Posterior vena cava (tissue), 2 donors: Measurements from ENCODE around the gene LEMD3. TPM values are rescaled to one million over a fixed set of nuclear protein-coding genes. Genes with fewer than 3 reads are reported as not detected.
A peak's percentile ranks its signal among the peaks of the same experiment; 100 is the strongest.
"Not testable (repeated sequence)": the region's sequence is repeated elsewhere in the genome, so short reads cannot be mapped to it uniquely, and the experiment has no call there.

ENCODE experiments used
- DNase-seq: peaks from one replicate; pipeline ENCODE4 v3.0.0-alpha.2; 2020; ENCODE audit warnings: low spot score
- intact Hi-C, 2 donors: fragments of 100-400 bp; cut with DNase I; formaldehyde crosslinking; loops; one replicate each; pipeline versions ENCODE4 v1.14.1 to v1.14.2; 2022 to 2023
- total RNA-seq, 2 donors: library from RNA; stranded (reverse); fragmentation: NEBNext Ultra II Directional; extraction: Animal tissue kit (Norgen Biotek cat#: 25700); gene quantifications; one replicate each; pipeline ENCODE4 v1.2.1, GENCODE V29; 2021
- donor health status: DM: yes; HTN: yes; CAD: no.
- donor health status: DM: yes; HTN: yes; CAD: no.

Gene LEMD3
- total RNA-seq, 2 donors from 2014 or later = 23.9 to 27.2 TPM

DNA sequence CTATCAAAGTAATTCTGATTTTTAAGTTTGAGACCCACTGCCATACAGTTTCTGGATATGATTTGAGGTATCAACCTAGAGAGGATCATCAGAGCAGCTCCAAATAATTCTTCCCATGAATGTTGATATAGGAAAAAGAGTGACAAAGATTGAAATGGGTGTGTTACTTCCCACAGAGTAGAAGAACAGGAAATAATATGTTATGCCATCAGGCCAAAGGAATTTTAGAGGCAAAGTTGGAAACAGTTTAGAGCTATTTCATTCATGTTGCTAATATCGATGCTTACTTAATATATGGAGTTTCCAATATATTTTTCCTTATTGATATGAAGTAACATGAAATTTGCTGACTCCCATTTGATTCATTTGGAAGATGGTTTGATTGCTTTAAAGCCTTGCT, 100.2 kb downstream of the LEMD3 start:
- DNase-seq = no peak
- intact Hi-C loops = no loop called here

GRCh38 chr12:65274602-65275272, 105.4 kb downstream of the LEMD3 start:
- intact Hi-C loops = no loop called here

DNA sequence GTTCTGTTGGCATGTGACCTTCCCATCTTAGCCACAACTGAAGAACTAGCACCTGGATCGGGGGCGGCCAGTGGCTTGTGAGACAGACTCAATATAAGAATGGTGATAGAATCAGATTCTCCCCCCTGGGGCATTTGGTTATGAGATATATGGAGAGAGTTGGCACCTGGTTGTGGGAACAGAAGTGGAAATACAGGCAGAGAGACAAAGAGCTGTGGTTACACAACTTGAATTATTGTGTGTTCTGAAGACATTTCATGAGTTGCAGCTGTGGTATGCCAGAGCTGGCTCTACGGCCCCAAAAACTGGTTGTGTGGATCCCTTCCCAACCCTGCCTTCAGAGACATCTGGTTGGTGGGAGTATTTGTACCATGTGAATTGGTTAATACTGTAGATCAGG, 106.2 kb downstream of the LEMD3 start:
- intact Hi-C loops = no loop called here
- no peak for DNase-seq

More at GRCh38 chr12:65274602-65275272, 105.4 kb downstream of the LEMD3 start:
- no peak for DNase-seq

DNA sequence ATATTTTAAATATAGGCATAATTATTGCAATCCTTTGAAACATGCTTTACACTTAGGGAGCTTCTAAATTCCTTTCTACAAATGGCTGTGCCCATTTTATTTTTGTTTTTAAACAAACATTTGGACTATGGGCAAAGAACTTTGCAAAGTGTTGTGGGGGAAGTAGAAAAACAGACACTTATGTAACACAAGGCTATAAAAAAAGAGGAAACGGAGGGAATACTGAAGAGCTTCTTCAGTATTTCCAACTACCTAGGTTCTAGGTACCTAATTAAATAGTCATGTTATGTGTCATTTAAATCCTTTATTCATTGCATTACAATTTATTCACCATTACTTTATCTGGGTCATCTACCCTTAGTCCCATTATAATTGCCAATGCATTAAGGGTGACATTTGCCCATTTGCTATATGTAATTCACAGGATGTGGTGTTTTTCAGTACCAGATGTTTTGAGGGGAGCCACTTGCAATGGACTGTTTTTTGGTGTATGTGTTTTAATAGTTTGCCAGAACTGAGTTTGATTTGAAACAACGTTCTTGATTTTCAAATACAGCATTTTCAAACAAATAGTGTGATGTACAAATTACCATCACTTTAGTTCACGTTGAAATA, 107.6 kb downstream of the LEMD3 start:
- no peak for DNase-seq
- intact Hi-C loops = no loop called here

GRCh38 chr12:65277994-65278575, 108.7 kb downstream of the LEMD3 start:
- intact Hi-C loops = no loop called here

GRCh38 chr12:65278576-65279368, 109.4 kb downstream of the LEMD3 start, which contains the start of gene MSRB3:
TSS of gene MSRB3 (plus strand) at chr12:65278683. CDS start at chr12:65308580, 29,897 bp downstream.
- peak; percentile 93 for DNase-seq
- intact Hi-C loops = no loop called here

More at GRCh38 chr12:65277994-65278575, 108.7 kb downstream of the LEMD3 start:
- no peak for DNase-seq

DNA sequence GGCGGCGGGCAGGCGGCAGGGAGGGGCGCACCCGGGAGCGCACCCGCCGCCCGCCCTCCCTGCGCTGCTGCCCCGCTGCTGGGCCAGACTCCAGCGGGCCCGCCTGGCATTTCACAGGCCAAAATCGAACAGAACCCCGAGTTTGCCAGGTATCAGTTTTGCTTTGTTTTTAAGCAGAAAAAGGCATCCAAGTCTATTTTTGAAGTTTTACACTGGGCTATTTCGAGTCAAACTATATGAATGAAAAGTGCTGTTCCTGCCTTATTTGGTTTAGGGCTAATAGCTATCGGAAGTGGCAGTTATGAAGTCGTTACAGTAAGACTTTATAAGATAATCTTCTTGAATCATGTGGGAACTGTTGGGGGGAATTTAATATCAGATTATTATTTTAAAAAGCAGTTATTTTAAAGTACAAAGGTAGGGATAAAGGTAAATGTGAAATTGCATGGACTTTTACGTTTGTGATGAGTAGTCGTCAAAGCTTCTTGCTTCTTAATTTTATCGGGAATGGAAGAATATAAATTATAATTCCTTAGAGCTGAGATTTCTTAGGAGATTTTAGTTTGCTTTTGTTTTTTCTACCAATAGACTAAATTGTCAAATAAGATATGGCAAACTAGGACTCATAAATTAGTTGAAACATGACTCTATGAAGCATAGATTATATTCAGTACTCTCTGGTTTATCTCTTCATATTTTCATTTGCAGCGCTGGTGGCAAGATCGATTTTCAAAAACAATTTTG, 110.2 kb downstream of the LEMD3 start:
- no peak for DNase-seq
- intact Hi-C loops = no loop called here

- DNase-seq = no peak
- intact Hi-C loops = no loop called here
Measured at GRCh38 chr12:65280306-65280705, 110.9 kb downstream of the LEMD3 start.

DNA sequence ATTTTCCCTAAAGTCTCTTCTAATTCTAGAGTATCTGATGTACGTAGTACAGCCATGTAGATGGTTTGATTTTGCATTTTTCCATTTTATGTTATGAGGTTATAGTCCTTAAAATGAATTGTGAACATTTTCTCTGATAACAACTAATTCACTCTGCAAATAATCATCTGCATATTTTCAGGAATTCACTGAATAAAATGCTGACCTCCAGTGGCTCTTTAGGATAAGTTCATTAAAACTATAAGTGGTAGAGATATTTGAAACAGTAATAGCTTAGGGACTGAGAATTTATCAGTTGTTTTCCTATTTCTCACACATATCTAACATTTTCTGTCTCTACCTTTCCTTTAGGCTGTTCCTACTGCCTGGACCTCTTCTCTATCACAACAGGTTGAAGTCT, 113.5 kb downstream of the LEMD3 start:
- intact Hi-C loops = no loop called here
- no peak for DNase-seq

GRCh38 chr12:65285532-65285931, 116.1 kb downstream of the LEMD3 start:
- intact Hi-C loops, DNase-seq: not testable (repeated sequence)

DNA sequence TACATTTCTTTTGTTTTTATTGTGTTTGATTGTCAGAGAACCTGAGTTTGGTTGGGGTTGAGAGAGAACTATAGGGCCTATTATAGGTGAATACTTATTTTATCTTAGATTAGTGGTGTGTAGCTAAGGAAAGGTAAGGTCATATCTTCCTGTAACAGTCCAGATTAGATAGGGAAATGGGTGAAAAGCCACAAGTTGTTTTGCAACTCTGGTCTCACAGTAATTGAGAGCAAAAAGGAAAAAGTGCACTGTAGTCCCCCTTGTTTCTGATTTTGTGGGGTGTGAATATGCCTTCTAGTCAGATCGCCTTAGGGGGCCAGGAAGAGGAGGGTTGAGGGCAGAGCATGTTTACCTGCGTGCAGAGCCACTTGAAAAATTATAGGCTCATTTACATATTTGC, 118.0 kb downstream of the LEMD3 start:
- DNase-seq = no peak
- intact Hi-C loops = no loop called here

DNA sequence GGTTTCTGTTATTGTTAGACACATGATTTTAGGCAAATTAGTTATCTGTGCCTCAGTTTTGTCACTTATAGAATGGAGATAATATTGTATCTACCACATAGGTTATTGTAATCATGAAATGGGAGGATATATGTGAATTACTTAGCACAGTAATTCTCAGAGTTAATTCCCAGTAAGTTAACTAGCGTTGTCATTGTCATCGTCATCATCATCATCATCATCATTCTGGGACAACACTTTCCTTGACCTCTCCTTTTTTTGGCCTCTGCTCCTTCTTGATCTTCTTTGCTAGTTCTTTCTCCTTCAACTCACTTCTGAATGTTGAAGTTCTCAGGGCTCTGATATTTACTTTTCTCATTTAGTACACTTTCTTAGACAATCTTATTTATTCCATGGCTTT, 122.9 kb downstream of the LEMD3 start:
- intact Hi-C loops = no loop called here
- no peak for DNase-seq

DNA sequence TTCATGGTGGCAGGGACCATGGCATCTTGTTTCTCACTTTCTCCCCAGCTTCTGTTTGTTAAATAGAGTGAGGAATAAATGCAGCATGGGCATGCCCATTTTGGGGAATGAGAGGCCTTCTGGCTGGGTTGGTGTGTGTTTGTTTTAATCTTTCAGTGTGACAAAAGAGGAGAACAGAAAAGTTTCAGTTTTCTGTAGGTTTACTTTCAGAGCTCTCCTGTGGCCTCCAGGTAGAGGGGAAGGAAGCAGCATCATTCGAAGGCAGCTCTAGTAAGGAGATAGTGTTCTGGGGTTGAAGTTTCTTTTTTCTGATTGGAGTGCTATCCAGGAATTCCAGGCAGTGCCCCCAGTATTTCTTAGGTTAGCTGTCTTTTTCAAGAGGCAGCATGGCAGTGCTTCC, 124.4 kb downstream of the LEMD3 start:
- intact Hi-C loops = no loop called here
- DNase-seq = no peak

DNA sequence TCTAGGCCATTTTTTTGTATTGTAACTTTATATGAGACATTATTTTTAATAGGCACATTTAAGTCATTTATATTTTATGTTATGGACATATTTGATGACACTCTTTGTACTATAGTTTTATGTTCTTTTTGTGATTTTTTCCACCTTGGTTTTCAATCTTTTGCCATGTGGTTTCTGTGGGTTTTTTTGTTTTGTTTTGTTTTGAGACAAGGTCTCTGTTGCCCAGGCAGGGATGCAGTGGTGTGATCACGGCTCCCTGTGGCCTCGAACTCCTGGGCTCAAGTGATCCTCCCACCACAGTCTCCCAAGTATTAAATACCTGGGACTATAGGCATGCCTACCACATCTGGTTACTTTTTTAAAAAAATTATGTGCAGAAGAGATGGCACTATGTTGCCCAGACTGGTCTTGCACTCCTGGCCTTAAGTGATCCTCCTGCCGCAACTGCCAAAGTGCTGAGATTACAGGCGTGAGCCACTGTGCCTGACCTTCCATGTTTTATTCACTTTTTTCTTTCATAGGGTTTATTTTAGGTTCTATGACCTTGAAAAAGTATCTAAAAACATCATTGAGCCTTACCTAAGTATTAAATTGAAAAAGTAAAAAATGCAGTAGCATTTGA, 125.4 kb downstream of the LEMD3 start:
- intact Hi-C loops = no loop called here
- no peak for DNase-seq

DNA sequence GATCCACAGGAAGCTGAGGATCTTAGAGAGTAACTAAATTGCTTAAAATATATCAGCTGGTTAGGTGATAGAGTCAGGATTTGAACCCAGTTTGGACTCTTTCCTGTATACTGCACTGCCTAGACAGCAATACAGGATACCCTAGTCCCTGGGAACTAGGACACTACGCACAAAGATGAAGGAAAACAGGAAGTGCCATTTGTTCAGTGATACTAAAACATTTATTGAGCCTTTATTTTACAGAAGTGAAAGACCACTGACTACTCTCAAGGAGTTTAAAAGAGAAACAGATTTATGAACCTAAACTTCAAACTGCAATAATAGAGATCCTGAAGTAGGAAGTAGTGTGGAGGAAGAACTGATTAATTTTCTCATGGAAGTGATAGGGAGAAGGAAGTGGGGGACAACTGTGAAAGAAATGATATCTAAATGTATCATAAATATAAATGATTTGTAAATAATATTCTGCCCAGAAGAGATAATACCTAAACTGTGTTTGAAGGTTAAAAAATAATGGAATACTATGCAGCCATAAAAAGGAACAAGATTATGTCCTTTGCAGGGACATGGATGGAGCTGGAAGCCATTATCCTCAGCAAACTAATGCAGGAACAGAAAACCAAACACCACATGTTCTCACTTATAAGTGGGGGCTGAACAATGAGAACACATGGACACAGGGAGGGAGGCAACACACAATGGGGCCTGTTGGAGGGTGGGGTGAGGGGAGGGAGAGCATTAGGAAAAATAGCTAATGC, 127.3 kb downstream of the LEMD3 start:
- no peak for DNase-seq
- intact Hi-C loops = no loop called here
